WTC11 (cell line): ENCODE results near the gene UGT1A7. TPM values are rescaled to one million over a fixed set of nuclear protein-coding genes. Genes with fewer than 3 reads are reported as not detected.

Experiments used
- ATAC-seq: fragments of 200-7000 bp; cut with Tn5 transposase; 2 replicates; pipeline ENCODE4 v1.10.0; 2021; ENCODE audit warnings: mild to moderate bottlenecking, moderate library complexity
- CTCF ChIA-PET: fragments of 300-600 bp; sonication (Branson Sonifier 250); formaldehyde crosslinking; loops from one replicate; lab custom pipeline; 2021; ENCODE audit warnings: antibody characterized with exemption; lab: Charles Lee
- POLR2A ChIA-PET: fragments of 350-600 bp; sonication (Branson Sonifier 250); formaldehyde crosslinking; loops from one replicate; lab custom pipeline; 2021; ENCODE audit warnings: antibody characterized with exemption; lab: Charles Lee
- DNase-seq: peaks from one replicate; pipeline ENCODE4 v3.0.0; 2021; ENCODE audit warnings: low spot score
- H3K27ac Mint-ChIP-seq: 2 replicates; pipeline ENCODE4 v1.8.0; 2021; ENCODE audit warnings: mixed read lengths
- H3K27me3 Mint-ChIP-seq: 2 replicates; pipeline ENCODE4 v1.8.0; 2021; ENCODE audit warnings: low read depth, mild to moderate bottlenecking, moderate library complexity, mixed read lengths
- H3K36me3 Mint-ChIP-seq: 2 replicates; pipeline ENCODE4 v1.8.0; 2021; ENCODE audit warnings: mixed read lengths
- H3K4me1 Mint-ChIP-seq: 2 replicates; pipeline ENCODE4 v1.8.0; 2022; ENCODE audit warnings: mixed read lengths
- H3K4me3 Mint-ChIP-seq: 2 replicates; pipeline ENCODE4 v1.8.0; 2021; ENCODE audit warnings: mild to moderate bottlenecking, moderate library complexity, mixed read lengths
- H3K9me3 Mint-ChIP-seq: 2 replicates; pipeline ENCODE4 v1.8.0; 2021; ENCODE audit warnings: mixed read lengths
- FOXJ3 ChIP-seq: sonication (generic); formaldehyde crosslinking; IDR thresholded peaks from 2 replicates; pipeline ENCODE4 v1.9.0; 2021; ENCODE audit warnings: missing genetic modification reagents, mild to moderate bottlenecking, borderline replicate concordance
- FOXP1 ChIP-seq: sonication (generic); formaldehyde crosslinking; IDR thresholded peaks from 2 replicates; pipeline ENCODE4 v1.8.0; 2022; ENCODE audit warnings: missing genetic modification reagents, mild to moderate bottlenecking, moderate library complexity, borderline replicate concordance
- GABPB1 ChIP-seq: sonication (generic); formaldehyde crosslinking; IDR thresholded peaks from 2 replicates; pipeline ENCODE4 v1.8.1; 2023; ENCODE audit warnings: mild to moderate bottlenecking, missing genetic modification reagents
- HMGA2 ChIP-seq: fragments of 250-450 bp; sonication (Bioruptor Pico); IDR thresholded peaks from 2 replicates; pipeline ENCODE4 v1.4.0; 2021; ENCODE audit warnings: mild to moderate bottlenecking, moderate library complexity
- NR2C2 ChIP-seq: sonication (generic); formaldehyde crosslinking; IDR thresholded peaks from 2 replicates; pipeline ENCODE4 v1.8.0; 2022; ENCODE audit warnings: mild to moderate bottlenecking, missing genetic modification reagents
- SP1 ChIP-seq: sonication (generic); formaldehyde crosslinking; conservative IDR thresholded peaks from 2 replicates; pipeline ENCODE4 v1.8.1; 2022; ENCODE audit warnings: missing genetic modification reagents
- TEAD1 ChIP-seq: sonication (generic); formaldehyde crosslinking; IDR thresholded peaks from 2 replicates; pipeline ENCODE4 v1.8.0; 2022; ENCODE audit warnings: mild to moderate bottlenecking, missing genetic modification reagents
- ZNF121 ChIP-seq: sonication (generic); formaldehyde crosslinking; IDR thresholded peaks from 2 replicates; pipeline ENCODE4 v1.8.0; 2023; ENCODE audit warnings: missing genetic modification reagents
- ZNF263 ChIP-seq: sonication (generic); formaldehyde crosslinking; IDR thresholded peaks from 2 replicates; pipeline ENCODE4 v1.8.1; 2022; ENCODE audit warnings: low read depth, mild to moderate bottlenecking, moderate library complexity, missing genetic modification reagents
- ZNF317 ChIP-seq: sonication (generic); formaldehyde crosslinking; IDR thresholded peaks from 2 replicates; pipeline ENCODE4 v1.8.1; 2023; ENCODE audit warnings: low read depth, mild to moderate bottlenecking, moderate library complexity, missing genetic modification reagents, borderline replicate concordance
- total RNA-seq: library from RNA; stranded (reverse); gene quantifications from 3 replicates; pipeline ENCODE4 v1.2.3, GENCODE V29; 2021
- TF ChIP-seq, protein P1 (sequence below): sonication (generic); formaldehyde crosslinking; IDR thresholded peaks from 2 replicates; pipeline ENCODE4 v1.8.0; 2022; ENCODE audit warnings: mild to moderate bottlenecking, missing genetic modification reagents
- TF ChIP-seq, protein P2 (sequence below): fragments of 250-450 bp; sonication (Bioruptor Pico); IDR thresholded peaks from 2 replicates; pipeline ENCODE4 v2.1.2; 2022; ENCODE audit warnings: mild to moderate bottlenecking, moderate library complexity
- TF ChIP-seq, protein P3 (sequence below): sonication (generic); formaldehyde crosslinking; IDR thresholded peaks from 2 replicates; pipeline ENCODE4 v1.8.1; 2022; ENCODE audit warnings: missing genetic modification reagents, borderline replicate concordance
- TF ChIP-seq, protein P4 (sequence below): sonication (generic); formaldehyde crosslinking; IDR thresholded peaks from 2 replicates; pipeline ENCODE4 v1.8.1; 2022; ENCODE audit warnings: mild to moderate bottlenecking, missing genetic modification reagents, moderate library complexity, borderline replicate concordance
- TF ChIP-seq, protein P5 (sequence below): sonication (generic); formaldehyde crosslinking; IDR thresholded peaks from 2 replicates; pipeline ENCODE4 v1.8.0; 2022; ENCODE audit warnings: missing genetic modification reagents
- TF ChIP-seq, protein P6 (sequence below): sonication (generic); formaldehyde crosslinking; IDR thresholded peaks from 2 replicates; pipeline ENCODE4 v1.8.1; 2023; ENCODE audit warnings: mild to moderate bottlenecking, missing genetic modification reagents, borderline replicate concordance

Gene UGT1A7
- total RNA-seq, 1 experiment from 2014 or later, result not detected

DNA sequence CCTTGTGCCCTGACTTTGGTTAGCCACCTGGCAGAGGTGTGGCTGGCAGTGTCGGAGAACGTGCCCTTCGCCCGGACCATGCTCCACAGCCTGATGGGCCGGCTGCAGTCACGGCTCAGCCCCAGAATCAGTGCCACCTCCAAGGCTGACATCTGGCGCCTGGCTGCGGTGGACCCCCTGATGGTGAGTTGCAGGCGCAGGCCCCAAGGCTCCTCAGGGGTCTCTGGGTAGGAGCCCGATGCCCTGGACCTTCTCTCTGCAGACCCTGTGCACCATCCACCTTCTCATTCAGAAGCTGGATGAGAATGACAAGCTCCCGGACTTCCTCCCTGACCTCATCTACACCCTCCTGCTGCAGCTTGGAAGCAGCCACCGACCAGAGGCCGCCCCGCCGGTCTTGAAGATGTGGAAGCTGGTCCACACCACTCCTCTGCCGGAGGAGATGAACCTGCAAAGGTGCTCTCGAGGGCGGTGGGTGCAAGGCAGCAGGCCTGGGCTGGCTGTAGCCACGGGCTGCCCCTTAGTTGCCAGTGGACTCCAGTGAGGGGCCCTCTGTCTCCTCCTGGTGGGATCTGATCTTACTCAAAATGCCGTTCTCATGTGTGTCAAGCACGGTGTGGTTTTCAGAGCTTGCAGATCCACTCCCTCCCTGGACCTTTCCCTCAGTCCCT is 140.5 kb downstream of the UGT1A7 start:
- no peak for DNase-seq
- no peak for ATAC-seq
- CTCF ChIA-PET, result no interaction called here
- Mint-ChIP-seq H3K36me3 (no peaks in the 10 kb centered on the region), H3K4me3 (no peak overlapping the region), H3K27ac (no peak overlapping the region), H3K4me1 (peaks cover 5% of the 10 kb centered on the region; the same call in 1 of the 2 replicates), H3K9me3 (peaks cover 4% of the 10 kb centered on the region; the same call in 1 of the 2 replicates), H3K27me3 (no peaks in the 10 kb centered on the region)
- TF ChIP-seq ZNF317 (no peak), NR2C2 (CRISPR knock-in tag) (no peak), TEAD1 (CRISPR knock-in tag) (no peak), GABPB1 (CRISPR knock-in tag) (no peak), ZNF263 (no peak), ZNF121 (no peak), FOXJ3 (CRISPR knock-in tag) (no peak), HMGA2 (CRISPR knock-in tag) (no peak), SP1 (no peak), FOXP1 (CRISPR knock-in tag) (no peak)
- TF ChIP-seq, protein P1, sequence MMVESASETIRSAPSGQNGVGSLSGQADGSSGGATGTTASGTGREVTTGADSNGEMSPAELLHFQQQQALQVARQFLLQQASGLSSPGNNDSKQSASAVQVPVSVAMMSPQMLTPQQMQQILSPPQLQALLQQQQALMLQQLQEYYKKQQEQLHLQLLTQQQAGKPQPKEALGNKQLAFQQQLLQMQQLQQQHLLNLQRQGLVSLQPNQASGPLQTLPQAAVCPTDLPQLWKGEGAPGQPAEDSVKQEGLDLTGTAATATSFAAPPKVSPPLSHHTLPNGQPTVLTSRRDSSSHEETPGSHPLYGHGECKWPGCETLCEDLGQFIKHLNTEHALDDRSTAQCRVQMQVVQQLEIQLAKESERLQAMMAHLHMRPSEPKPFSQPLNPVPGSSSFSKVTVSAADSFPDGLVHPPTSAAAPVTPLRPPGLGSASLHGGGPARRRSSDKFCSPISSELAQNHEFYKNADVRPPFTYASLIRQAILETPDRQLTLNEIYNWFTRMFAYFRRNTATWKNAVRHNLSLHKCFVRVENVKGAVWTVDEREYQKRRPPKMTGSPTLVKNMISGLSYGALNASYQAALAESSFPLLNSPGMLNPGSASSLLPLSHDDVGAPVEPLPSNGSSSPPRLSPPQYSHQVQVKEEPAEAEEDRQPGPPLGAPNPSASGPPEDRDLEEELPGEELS (CRISPR knock-in tag), result no peak
- TF ChIP-seq, protein P2, sequence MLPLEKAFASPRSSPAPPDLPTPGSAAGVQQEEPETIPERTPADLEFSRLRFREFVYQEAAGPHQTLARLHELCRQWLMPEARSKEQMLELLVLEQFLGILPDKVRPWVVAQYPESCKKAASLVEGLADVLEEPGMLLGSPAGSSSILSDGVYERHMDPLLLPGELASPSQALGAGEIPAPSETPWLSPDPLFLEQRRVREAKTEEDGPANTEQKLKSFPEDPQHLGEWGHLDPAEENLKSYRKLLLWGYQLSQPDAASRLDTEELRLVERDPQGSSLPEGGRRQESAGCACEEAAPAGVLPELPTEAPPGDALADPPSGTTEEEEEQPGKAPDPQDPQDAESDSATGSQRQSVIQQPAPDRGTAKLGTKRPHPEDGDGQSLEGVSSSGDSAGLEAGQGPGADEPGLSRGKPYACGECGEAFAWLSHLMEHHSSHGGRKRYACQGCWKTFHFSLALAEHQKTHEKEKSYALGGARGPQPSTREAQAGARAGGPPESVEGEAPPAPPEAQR, result no peak
- TF ChIP-seq, protein P3, sequence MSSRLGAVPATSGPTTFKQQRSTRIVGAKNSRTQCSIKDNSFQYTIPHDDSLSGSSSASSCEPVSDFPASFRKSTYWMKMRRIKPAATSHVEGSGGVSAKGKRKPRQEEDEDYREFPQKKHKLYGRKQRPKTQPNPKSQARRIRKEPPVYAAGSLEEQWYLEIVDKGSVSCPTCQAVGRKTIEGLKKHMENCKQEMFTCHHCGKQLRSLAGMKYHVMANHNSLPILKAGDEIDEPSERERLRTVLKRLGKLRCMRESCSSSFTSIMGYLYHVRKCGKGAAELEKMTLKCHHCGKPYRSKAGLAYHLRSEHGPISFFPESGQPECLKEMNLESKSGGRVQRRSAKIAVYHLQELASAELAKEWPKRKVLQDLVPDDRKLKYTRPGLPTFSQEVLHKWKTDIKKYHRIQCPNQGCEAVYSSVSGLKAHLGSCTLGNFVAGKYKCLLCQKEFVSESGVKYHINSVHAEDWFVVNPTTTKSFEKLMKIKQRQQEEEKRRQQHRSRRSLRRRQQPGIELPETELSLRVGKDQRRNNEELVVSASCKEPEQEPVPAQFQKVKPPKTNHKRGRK (CRISPR knock-in tag), result no peak
- TF ChIP-seq, protein P4, sequence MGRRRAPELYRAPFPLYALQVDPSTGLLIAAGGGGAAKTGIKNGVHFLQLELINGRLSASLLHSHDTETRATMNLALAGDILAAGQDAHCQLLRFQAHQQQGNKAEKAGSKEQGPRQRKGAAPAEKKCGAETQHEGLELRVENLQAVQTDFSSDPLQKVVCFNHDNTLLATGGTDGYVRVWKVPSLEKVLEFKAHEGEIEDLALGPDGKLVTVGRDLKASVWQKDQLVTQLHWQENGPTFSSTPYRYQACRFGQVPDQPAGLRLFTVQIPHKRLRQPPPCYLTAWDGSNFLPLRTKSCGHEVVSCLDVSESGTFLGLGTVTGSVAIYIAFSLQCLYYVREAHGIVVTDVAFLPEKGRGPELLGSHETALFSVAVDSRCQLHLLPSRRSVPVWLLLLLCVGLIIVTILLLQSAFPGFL (CRISPR knock-in tag), result no peak
- TF ChIP-seq, protein P5, sequence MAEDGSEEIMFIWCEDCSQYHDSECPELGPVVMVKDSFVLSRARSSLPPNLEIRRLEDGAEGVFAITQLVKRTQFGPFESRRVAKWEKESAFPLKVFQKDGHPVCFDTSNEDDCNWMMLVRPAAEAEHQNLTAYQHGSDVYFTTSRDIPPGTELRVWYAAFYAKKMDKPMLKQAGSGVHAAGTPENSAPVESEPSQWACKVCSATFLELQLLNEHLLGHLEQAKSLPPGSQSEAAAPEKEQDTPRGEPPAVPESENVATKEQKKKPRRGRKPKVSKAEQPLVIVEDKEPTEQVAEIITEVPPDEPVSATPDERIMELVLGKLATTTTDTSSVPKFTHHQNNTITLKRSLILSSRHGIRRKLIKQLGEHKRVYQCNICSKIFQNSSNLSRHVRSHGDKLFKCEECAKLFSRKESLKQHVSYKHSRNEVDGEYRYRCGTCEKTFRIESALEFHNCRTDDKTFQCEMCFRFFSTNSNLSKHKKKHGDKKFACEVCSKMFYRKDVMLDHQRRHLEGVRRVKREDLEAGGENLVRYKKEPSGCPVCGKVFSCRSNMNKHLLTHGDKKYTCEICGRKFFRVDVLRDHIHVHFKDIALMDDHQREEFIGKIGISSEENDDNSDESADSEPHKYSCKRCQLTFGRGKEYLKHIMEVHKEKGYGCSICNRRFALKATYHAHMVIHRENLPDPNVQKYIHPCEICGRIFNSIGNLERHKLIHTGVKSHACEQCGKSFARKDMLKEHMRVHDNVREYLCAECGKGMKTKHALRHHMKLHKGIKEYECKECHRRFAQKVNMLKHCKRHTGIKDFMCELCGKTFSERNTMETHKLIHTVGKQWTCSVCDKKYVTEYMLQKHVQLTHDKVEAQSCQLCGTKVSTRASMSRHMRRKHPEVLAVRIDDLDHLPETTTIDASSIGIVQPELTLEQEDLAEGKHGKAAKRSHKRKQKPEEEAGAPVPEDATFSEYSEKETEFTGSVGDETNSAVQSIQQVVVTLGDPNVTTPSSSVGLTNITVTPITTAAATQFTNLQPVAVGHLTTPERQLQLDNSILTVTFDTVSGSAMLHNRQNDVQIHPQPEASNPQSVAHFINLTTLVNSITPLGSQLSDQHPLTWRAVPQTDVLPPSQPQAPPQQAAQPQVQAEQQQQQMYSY, result no peak
- TF ChIP-seq, protein P6, sequence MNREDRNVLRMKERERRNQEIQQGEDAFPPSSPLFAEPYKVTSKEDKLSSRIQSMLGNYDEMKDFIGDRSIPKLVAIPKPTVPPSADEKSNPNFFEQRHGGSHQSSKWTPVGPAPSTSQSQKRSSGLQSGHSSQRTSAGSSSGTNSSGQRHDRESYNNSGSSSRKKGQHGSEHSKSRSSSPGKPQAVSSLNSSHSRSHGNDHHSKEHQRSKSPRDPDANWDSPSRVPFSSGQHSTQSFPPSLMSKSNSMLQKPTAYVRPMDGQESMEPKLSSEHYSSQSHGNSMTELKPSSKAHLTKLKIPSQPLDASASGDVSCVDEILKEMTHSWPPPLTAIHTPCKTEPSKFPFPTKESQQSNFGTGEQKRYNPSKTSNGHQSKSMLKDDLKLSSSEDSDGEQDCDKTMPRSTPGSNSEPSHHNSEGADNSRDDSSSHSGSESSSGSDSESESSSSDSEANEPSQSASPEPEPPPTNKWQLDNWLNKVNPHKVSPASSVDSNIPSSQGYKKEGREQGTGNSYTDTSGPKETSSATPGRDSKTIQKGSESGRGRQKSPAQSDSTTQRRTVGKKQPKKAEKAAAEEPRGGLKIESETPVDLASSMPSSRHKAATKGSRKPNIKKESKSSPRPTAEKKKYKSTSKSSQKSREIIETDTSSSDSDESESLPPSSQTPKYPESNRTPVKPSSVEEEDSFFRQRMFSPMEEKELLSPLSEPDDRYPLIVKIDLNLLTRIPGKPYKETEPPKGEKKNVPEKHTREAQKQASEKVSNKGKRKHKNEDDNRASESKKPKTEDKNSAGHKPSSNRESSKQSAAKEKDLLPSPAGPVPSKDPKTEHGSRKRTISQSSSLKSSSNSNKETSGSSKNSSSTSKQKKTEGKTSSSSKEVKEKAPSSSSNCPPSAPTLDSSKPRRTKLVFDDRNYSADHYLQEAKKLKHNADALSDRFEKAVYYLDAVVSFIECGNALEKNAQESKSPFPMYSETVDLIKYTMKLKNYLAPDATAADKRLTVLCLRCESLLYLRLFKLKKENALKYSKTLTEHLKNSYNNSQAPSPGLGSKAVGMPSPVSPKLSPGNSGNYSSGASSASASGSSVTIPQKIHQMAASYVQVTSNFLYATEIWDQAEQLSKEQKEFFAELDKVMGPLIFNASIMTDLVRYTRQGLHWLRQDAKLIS, result no peak
- POLR2A ChIA-PET, result no interaction called here
